ENCODE measurements around the gene SP5. TPM values are rescaled to one million over a fixed set of nuclear protein-coding genes. Genes with fewer than 3 reads are reported as not detected.

The SP5 gene
- polyA plus RNA-seq, 1 of the 3 experiments (the other 2 are of a cell fraction): not detected

- Histone ChIP-seq H3K4me2 (no peak overlapping the region), H3K4me1 (ENCODE audit: control insufficient read depth in 1 of 2, insufficient read depth in 2 of 2, low read depth in 1 of 2, low read length in 1 of 2) (no peaks in the 10 kb centered on the region), H3K9me3 (no peaks in the 10 kb centered on the region), H4K20me1 (ENCODE audit: insufficient read depth) (no peaks in the 10 kb centered on the region), H3K36me3 (replicated peaks in 1 of 2; ENCODE audit: control insufficient read depth in 1 of 2, insufficient read depth in 2 of 2, low read length in 1 of 2) (no peaks in the 10 kb centered on the region), H2AFZ (ENCODE audit: low read depth) (no peak overlapping the region), H3K27ac (ENCODE audit: low read depth in 2 of 2, low read length in 1 of 2) (no peak overlapping the region), H3K9ac (no peak overlapping the region), H3K4me3 (ENCODE audit: low read depth in 2 of 2, low read length in 1 of 2) (no peak overlapping the region), H3F3A (replicated peaks; ENCODE audit: insufficient read depth) (no peaks in the 10 kb centered on the region), H3K79me2 (ENCODE audit: insufficient read depth) (no peaks in the 10 kb centered on the region), H3K27me3 (ENCODE audit: insufficient read depth) (no peaks in the 10 kb centered on the region), H3K9me2 (no peaks in the 10 kb centered on the region)
- TF ChIP-seq NRF1 (IDR thresholded peaks at IDR 0.05; ENCODE audit: low read depth, low read length) (no peak), ZBTB33 (IDR thresholded peaks at IDR 0.05; ENCODE audit: borderline replicate concordance, low read depth) (no peak), MEF2A (IDR thresholded peaks at IDR 0.05; ENCODE audit: borderline replicate concordance, low read depth) (no peak), REST (IDR thresholded peaks at IDR 0.05; ENCODE audit: low read depth, low read length) (no peak)
- ChIA-PET CTCF (no interaction called here), POLR2A (no interaction called here)
- 46% methylated on average over 6 of the region's 6 CpGs for WGBS (ENCODE audit: low lambda C conversion rate)
- no peak for DNase-seq
Measured at GRCh38 chr2:170675701-170676100, 39.4 kb upstream of the SP5 start.

GRCh38 chr2:170679607-170680079, 35.5 kb upstream of the SP5 start:
- Histone ChIP-seq H2AFZ (ENCODE audit: low read depth) (no peak overlapping the region), H3K79me2 (ENCODE audit: insufficient read depth) (no peaks in the 10 kb centered on the region), H3K9ac (no peak overlapping the region), H3K4me2 (no peak overlapping the region), H3K9me3 (no peaks in the 10 kb centered on the region), H3K9me2 (no peaks in the 10 kb centered on the region), H3K36me3 (replicated peaks in 1 of 2; ENCODE audit: control insufficient read depth in 1 of 2, insufficient read depth in 2 of 2, low read length in 1 of 2) (no peaks in the 10 kb centered on the region), H4K20me1 (ENCODE audit: insufficient read depth) (no peaks in the 10 kb centered on the region), H3K27me3 (ENCODE audit: insufficient read depth) (no peaks in the 10 kb centered on the region), H3F3A (replicated peaks; ENCODE audit: insufficient read depth) (no peaks in the 10 kb centered on the region), H3K27ac (ENCODE audit: low read depth in 2 of 2, low read length in 1 of 2) (no peak overlapping the region), H3K4me3 (ENCODE audit: low read depth in 2 of 2, low read length in 1 of 2) (no peak overlapping the region), H3K4me1 (ENCODE audit: control insufficient read depth in 1 of 2, insufficient read depth in 2 of 2, low read depth in 1 of 2, low read length in 1 of 2) (no peaks in the 10 kb centered on the region)
- DNase-seq: no peak
- 37% methylated on average over 5 of the region's 5 CpGs for WGBS (ENCODE audit: low lambda C conversion rate)
- ChIA-PET POLR2A (no interaction called here), CTCF (interaction anchor here (1.1 to 1.4 kb wide), 3 partner anchors 15 to 444 kb away, joined by 3 read pairs; no protein-coding TSS in a partner anchor)
- TF ChIP-seq FOXJ3 (CRISPR knock-in tag; IDR thresholded peaks at IDR 0.05) (no peak), POLR2AphosphoS5 (IDR thresholded peaks at IDR 0.05; ENCODE audit: low read depth, low read length) (no peak), MEF2A (IDR thresholded peaks at IDR 0.05; ENCODE audit: borderline replicate concordance, low read depth) (no peak), TCF12 (IDR thresholded peaks at IDR 0.05) (no peak), TAF1 (IDR thresholded peaks at IDR 0.05; ENCODE audit: borderline replicate concordance, low read depth, low read length) (no peak), SIN3A (IDR thresholded peaks at IDR 0.05; ENCODE audit: borderline replicate concordance, low read depth, low read length) (no peak), MXI1 (IDR thresholded peaks at IDR 0.05; ENCODE audit: low read depth, low read length) (no peak), FOXM1 (IDR thresholded peaks at IDR 0.05; ENCODE audit: low read depth) (no peak), PBX3 (IDR thresholded peaks at IDR 0.05) (no peak), GABPA (IDR thresholded peaks at IDR 0.05; ENCODE audit: low read depth) (no peak)

Measured in SK-N-SH (cell line).